NCI-H1092 treated with DMSO at 0.1 percent for 48 hours (cell line): ENCODE measurements around the gene ZNG1F.
"Not testable (repeated sequence)": the region's sequence is repeated elsewhere in the genome, so short reads cannot be mapped to it uniquely, and the experiment has no call there.

Source experiments
- DNase-seq: peaks from one replicate; lab custom pipeline; 2025; lab: John Stamatoyannopoulos, UW

The ZNG1F gene

DNA sequence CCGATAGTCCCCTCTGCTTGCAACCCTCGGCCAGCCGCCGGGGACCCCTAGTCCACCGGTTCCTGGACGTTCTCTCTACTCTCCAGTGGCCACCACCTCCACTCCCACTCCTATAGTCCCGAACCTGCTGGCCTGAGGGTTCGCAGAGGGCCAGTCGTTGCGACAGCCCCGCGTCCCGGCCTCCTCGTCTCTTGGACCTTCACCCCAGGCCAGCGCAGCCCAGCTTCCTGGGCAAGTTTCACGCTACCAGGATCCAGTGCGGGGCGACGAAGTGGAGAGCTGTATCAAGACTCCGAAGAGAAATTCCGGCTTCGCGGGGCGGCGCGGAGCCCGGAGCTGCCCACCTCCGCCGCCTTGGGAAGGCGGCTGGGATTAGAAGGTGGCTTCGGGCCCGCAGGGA, 65.7 kb downstream of the ZNG1F start:
- not testable (repeated sequence) for DNase-seq

- not testable (repeated sequence) for DNase-seq
Measured at GRCh38 chr9:41120696-41121095, 68.4 kb downstream of the ZNG1F start.

DNA sequence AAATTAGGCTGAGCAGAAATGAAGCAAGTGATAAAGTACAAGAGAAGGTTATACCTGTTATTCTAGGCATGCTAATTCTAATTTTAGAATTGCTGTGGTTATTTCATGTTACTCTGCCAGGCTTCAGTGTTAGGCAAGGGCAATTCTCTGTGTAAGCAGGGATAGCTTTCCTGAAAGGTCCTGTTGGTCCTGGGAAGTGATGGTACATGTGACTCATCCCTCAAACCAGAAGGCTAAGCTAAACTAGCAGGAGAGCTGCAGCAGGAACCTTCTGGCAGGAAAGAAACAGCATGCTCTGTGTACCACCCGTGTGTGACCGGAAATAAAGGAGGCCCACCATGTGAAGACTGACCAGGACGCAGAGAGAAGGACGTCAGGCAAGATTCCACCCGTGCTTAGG, 69.4 kb downstream of the ZNG1F start:
- not testable (repeated sequence) for DNase-seq

- not testable (repeated sequence) for DNase-seq
Measured at GRCh38 chr9:41119311-41119710, 69.8 kb downstream of the ZNG1F start.

DNA sequence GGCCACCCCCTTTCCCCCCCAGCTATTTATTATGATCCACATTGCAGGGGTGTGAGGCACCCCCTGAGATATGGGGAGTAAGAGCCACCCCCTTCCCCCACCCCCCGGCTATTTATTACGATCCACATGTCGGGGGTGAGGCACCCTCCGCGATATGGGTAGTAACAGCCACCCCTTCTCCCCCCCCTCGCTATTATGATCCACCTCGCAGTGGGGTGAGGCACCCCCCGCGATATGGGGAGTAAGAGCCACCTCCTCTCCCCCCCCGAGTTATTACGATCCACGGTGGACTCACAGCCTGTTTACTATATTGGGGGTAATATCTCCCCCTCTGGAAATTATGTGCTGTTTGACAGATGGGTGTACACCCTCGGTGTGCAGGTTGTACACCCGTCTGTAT, 75.8 kb downstream of the ZNG1F start:
- DNase-seq, result not testable (repeated sequence)

DNA sequence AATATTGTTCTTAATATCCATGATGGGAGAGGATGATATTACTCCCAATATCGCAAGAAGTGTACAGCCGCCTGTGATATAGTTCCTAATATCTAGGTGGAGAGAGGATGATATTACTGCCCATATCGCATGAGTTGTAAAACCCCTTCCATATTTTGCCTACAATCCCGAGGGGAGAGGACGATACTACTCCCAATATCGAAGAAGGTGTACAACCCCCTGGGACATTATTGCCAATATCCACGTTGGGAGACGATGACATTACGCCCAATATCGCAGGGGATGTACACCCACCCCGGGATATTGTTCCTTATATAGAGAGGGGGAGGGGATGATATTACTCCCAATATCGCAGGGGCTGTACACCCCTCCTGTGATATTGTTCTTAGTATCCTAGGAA, 77.7 kb downstream of the ZNG1F start:
- not testable (repeated sequence) for DNase-seq

- not testable (repeated sequence) for DNase-seq
Measured at GRCh38 chr9:41110913-41111312, 78.2 kb downstream of the ZNG1F start.

DNA sequence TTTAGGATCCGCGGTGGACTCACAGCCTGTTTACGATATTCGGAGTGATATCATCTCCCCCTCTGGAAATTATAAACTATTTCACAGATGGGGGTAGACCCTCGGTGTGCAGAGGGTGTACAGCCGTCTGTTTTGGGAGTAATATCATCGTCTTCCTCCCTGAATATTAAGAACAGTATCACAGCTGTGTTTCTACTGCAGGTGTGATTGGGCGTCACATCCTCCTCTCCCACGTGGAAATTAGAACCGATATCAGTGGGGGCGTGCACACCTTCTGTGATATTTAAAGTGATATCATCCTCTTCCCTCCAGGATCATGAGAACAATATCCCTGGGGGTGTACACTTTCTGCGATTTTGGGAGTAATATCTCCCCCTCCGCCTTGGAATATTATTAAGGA, 79.9 kb downstream of the ZNG1F start:
- not testable (repeated sequence) for DNase-seq

GRCh38 chr9:41108816-41109215, 80.3 kb downstream of the ZNG1F start:
- DNase-seq, result not testable (repeated sequence)

DNA sequence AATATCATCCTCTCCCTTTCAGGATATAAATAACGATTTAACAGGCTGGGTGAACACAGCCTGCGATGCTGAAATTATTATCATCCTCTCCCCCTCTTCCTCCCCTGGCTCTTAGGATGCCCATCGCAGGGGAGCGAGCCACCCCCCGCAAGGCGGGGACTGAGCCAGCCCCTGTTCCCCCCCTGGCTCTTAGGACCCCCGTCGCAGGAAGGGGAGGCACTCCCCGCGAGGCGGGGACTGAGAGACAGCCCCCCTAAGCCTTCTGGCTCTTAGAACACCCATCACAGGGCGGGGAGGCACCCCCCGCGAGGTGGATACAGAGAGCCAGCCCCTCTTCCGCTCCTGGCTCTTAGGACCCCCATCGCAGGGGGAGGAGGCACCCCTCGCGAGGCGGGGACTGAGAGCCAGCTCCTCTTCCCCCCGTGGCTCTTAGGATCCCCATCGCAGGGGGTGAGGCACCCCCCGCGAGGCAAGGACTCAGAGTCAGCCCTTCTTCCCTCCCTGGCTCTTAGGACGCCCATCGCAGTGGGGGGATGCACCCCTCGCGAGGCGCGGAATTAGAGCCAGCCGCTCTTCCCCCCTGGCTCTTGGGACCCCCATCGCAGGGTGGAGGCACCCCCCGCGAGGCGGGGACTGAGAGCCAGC, 82.5 kb downstream of the ZNG1F start:
- DNase-seq, result not testable (repeated sequence)

DNA sequence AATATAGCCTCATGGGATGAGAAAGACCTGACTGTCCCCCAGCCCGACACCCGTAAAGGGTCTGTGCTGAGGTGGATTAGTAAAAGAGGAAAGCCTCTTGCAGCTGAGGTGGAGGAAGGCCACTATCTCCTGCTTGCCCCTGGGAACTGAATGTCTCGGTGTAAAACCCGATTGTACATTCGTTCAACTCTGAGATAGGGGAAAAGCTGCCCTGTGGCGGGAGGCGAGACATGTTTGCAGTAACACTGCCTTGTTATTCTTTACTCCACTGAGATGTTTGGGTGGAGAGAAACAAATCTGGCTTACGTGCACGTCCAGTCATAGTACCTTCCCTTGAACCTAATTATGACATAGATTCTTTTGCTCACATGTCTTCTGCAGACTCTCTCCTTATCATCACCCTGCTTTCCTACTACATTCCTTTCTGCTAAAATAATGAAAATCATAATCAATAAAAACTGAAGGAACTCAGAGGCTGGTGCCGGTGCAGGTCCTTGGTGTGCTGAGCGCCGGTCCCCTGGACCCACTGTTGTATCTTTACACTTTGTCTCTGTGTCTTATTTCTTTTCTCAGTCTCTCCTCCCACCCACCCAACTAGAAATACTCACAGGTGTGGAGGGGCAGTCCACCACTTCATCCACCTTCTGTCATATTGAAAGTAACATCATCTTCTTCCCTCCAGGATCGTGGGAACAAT, 83.4 kb downstream of the ZNG1F start:
- DNase-seq, result not testable (repeated sequence)

DNA sequence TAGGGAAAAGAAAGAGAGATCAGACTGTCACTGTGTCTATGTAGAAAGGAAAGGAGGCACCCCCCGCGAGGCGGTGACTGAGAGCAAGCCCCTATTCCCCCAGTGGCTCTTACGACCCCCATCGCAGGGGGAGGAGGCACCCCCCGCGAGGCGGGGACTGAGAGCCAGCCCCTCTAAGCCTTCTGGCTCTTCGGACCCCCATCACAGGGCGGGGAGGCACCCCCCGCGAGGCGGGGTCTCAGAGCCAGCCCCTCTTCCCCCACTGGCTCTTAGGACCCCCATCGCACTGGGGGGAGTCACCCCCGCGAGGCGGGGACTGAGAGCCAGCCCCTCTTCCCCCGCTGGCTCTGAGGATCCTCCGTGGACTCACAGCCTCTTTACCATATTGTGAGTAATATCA, 84.6 kb downstream of the ZNG1F start:
- DNase-seq, result not testable (repeated sequence)

GRCh38 chr9:41100508-41100907, 88.6 kb downstream of the ZNG1F start:
- DNase-seq, result not testable (repeated sequence)

DNA sequence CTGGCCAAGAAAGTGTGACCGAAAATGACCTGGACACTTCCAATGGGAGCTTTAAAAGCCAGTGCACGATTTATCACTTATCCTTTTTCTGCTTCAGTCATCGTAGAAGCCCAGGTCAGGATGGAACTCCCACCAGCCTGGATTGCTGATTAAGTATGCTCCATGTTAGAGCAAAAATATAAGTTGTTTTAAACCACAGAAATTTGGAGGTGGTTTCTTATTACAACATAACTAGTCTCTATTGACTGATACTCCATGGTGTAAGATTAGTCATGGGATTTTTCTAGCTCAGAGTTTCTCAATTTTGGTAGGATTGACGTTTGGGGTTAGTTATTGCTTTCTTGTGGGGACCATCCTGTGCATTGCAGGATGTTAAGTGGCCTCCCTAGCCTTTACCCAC, 90.4 kb downstream of the ZNG1F start:
- DNase-seq, result not testable (repeated sequence)

DNA sequence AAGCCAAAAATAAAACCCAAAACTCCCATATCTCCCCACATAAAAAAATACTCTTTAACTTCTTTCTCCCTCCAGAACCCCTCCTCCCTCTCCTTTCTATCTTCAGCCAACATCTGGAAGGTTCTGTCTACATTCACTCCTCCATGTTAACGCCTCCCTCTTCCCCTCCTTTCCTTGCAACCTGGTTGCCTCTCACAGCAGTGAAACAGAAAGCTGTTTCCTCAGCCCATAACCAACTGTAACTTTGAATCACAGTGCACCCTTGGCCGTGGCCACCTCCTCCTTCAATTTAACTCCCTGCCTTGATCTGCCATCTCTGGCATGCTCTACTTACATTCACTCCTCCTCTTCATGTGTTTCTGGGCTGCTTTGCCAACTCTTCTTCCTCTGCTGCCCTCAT, 94.1 kb downstream of the ZNG1F start:
- DNase-seq, result not testable (repeated sequence)

DNA sequence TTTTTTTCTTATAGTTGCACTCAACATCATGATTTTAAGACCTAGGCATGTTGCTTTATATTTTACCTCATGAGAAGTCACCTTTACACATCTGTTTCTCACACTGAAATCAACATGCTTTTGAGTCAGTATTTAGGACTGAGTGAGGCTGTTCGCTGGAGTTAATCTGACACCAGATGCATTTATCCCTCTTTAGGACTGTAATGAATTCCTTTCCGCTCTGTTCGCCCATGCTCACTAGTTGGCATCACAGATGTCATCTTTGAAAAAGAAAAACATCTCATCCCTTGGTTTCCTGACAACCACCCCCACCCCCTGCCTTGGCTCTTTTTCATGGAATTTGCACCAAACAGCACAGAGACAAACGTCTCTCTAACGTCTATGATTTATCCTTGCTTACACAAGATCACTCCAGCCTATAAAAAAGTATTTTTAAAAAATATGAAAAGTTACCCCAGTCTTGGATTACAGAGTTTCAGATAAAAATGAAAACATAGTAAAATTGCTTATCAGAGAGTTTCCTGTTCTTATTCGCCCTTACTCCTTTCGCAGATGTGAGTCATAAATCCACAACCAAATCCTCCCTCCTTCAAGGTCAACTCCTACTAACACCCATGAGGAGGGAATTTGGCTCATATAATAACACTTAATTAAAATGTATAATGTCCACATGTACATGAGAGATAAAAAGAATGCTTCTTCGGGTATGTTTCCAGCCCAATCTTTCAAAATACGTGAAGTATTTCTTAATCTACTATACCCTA, 94.9 kb downstream of the ZNG1F start:
- not testable (repeated sequence) for DNase-seq

GRCh38 chr9:41090922-41091321, 98.2 kb downstream of the ZNG1F start:
- DNase-seq, result not testable (repeated sequence)

DNA sequence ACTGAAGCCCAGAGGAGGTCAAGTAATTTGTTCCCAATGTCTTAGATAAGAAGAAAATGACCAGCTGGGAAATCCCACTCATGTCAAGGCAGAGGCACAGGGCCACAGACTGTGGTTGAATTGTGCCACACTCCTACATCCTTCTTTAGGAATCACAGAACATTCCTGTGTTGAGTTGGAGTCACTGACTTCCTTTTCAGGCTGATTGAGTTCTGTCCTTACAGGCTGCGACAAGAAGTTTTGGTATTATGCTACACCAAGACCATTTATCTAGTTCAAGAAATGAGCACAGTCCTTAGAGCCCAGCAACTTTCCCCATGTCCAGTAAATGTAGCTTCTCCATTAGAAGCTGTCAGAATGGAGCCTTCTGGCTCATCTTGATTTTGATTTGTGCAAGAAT, 98.7 kb downstream of the ZNG1F start:
- not testable (repeated sequence) for DNase-seq

- DNase-seq, result not testable (repeated sequence)
Measured at GRCh38 chr9:41088450-41089059, 100.6 kb downstream of the ZNG1F start.

DNA sequence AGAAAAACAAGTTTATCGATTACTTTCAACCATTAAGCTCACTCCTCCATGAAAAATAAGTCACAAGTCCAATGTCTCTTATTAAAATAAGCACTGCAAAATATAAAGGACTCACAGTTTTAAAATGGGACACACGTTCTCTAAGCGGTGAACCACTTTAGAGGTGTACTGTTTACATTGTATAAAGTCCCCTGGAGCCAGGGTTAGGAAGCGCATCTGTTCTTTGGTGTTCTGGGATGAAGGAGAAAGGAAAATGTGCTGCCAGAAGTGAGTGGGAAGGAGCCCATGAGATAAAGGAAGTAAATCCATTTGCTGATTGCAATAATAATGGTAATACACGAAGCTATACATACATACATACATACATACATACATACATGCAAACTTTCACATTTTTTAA, 101.2 kb downstream of the ZNG1F start:
- not testable (repeated sequence) for DNase-seq

DNA sequence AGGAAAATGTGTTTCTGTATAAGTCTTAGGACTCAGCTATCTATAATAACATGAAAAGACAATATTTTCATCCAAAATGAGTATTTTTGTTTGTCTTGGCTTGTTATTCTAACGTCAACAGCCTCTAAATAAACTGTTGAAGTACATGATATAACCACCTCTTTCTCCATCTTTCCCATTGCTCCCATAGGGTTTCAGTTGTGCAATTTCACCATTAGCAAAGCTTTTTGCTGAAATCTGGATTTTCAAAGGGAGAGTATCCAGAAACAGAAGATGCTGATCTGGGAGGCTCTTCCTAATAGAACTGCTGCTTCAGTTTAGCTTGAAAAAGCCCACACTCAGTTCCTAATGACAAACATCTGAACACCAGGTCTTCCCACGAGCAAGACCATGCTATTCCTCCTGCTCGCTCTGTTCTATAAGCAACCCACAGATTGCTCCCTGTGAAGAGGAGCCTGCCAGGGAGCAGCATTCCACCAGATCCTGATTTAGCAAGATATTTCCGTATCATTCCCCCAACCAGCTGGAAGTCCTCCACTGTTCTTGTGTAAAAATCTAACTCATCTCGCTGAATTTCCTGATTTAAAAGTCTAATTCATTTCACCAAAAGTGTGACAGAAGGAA, 101.8 kb downstream of the ZNG1F start:
- not testable (repeated sequence) for DNase-seq

DNA sequence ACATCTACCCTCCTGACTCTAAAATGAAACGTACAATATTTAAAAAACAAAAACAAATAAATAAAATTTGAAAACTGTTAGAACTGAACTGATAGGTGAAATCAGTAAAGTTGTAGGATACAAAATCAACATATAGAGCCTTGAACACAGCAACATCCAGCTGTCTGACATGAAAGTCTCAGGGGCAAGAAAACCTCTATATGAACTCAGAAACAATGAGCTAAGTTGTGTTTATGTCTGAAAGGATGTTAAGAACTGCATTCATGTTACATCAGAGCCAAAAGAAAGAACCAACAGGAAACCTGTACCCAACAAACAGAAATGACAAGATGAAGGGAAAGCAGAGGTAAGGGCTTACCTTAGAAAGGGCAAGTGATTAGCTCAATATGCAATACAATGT, 102.4 kb downstream of the ZNG1F start:
- not testable (repeated sequence) for DNase-seq
